Measurements from ENCODE around the gene NTRK1. TPM values are rescaled to one million over a fixed set of nuclear protein-coding genes. Genes with fewer than 3 reads are reported as not detected.

NTRK1 gene
- total and polyA plus RNA-seq, 2 of the 13 experiments (the other 11 are each of a cell fraction or from before 2014, with no cell fraction given), result not detected

DNA sequence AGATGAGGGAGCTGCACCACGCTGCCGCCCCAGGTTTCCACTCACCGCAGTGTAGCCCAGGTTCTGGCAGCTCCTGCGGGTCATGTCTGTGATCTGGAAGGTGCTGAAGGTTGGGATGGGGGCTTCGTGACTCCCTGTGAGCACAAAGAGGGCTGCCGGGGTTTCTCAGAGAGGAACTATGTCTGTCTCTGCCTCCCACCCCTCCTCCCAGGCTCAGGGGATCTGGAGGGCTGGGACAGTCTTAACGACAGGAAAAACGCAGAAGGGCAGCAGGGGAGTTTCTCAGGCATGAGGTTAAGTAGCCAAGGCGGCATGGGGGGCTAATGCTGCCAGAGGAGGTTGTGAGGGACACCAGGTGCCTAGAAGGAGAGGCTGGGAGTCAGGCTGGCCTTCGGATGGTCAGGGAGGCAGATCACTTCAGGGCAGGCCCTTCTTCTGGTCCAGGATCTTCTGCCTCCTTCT lies 44.7 kb upstream of the NTRK1 start:
- no peak overlapping the region for H3K9ac ChIP-seq (ENCODE audit: insufficient read depth, low read depth, low read length)
- H3K27me3 ChIP-seq (ENCODE audit: control insufficient read depth in 1 of 2, insufficient read depth in 2 of 2, low read length in 2 of 2), result peaks cover 9 to 27% of the 10 kb centered on the region in 2 experiments; a peak in 4 of 5 replicates
- 16% methylated on average over 4 of the region's 10 CpGs for WGBS (ENCODE audit: low lambda C conversion rate)
- no peak overlapping the region for H3K27ac ChIP-seq (ENCODE audit: extremely low read length, insufficient read depth, low read length)
- H3K4me2 ChIP-seq (ENCODE audit: low read depth, low read length), result no peak overlapping the region
- no peak overlapping the region for H2AFZ ChIP-seq (ENCODE audit: low read length)
- intact Hi-C loops (cut with micrococcal nuclease; ENCODE audit: unreplicated experiment), result no loop called here
- ChIA-PET CTCF (ENCODE audit: low intra/inter-chr PET ratio, low total read pairs) (no interaction called here), POLR2A (no interaction called here)
- H3K36me3 ChIP-seq (replicated peaks in 1 of 2; ENCODE audit: control insufficient read depth in 1 of 2, insufficient read depth in 2 of 2, low read length in 2 of 2), result no peaks in the 10 kb centered on the region
- no peaks in the 10 kb centered on the region for H3K9me3 ChIP-seq (ENCODE audit: low read length)
- peaks cover 33% of the 10 kb centered on the region for H3K4me1 ChIP-seq (ENCODE audit: insufficient read depth, low read length)
- in situ Hi-C loops (cut with HindIII; ENCODE audit: extremely low pct_ligation_motif_present, low pct_unique_long_range_greater_than_20kb), result no loop called here
- BruUV-seq (replicated peaks), result no TSS peak
- ATAC-seq, result no peak
- H3K4me3 ChIP-seq (replicated peaks in 1 of 3; ENCODE audit: insufficient read depth in 1 of 3, low read depth in 2 of 3, low read length in 3 of 3), result no peak overlapping the region
- no peak for FAIRE-seq
- TF ChIP-seq HOXA9 (CRISPR knock-in tag; IDR thresholded peaks at IDR 0.05; ENCODE audit: borderline replicate concordance) (no peak), ZNF510 (CRISPR knock-in tag; IDR thresholded peaks at IDR 0.05; ENCODE audit: low read depth) (no peak), ZNF703 (CRISPR knock-in tag; IDR thresholded peaks at IDR 0.05; ENCODE audit: borderline replicate concordance) (no peak), SMYD3 (CRISPR knock-in tag; IDR thresholded peaks at IDR 0.05) (no peak), HDAC2 (CRISPR knock-in tag; IDR thresholded peaks at IDR 0.05) (no peak), ZNF564 (CRISPR knock-in tag; IDR thresholded peaks at IDR 0.05) (no peak), RORA (CRISPR knock-in tag; IDR thresholded peaks at IDR 0.05) (no peak)
- TF ChIP-seq, protein P1, sequence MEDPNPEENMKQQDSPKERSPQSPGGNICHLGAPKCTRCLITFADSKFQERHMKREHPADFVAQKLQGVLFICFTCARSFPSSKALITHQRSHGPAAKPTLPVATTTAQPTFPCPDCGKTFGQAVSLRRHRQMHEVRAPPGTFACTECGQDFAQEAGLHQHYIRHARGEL (CRISPR knock-in tag; IDR thresholded peaks at IDR 0.05), result no peak
- H3K79me2 ChIP-seq (ENCODE audit: insufficient read depth, low read length), result no peaks in the 10 kb centered on the region
- no peaks in the 10 kb centered on the region for H4K20me1 ChIP-seq (ENCODE audit: insufficient read depth, low read length)
- DNase-seq (ENCODE audit: low spot score), result no peak

Data from HepG2 (cell line).